BE2C (cell line): ENCODE results near the gene CCDC141.

Experiments used
- DNase-seq: peaks from one replicate; pipeline ENCODE4 v3.0.0-alpha.2; 2020
- H3K27me3 ChIP-seq: fragments of 250-450 bp; sonication (Bioruptor Pico); 2 replicates; pipeline ENCODE4 v1.5.1; 2020; ENCODE audit warnings: mild to moderate bottlenecking
- H3K36me3 ChIP-seq: fragments of 250-450 bp; sonication (Bioruptor Pico); 2 replicates; pipeline ENCODE4 v1.5.1; 2020; ENCODE audit warnings: mild to moderate bottlenecking
- H3K4me1 ChIP-seq: fragments of 250-450 bp; sonication (Bioruptor Pico); 2 replicates; pipeline ENCODE4 v1.5.1; 2020
- H3K4me3 ChIP-seq: 2 replicates; pipeline ENCODE4 v1.5.1; 2011; ENCODE audit warnings: low read depth, low read length
- H3K9me3 ChIP-seq: fragments of 250-450 bp; sonication (Bioruptor Pico); 2 replicates; pipeline ENCODE4 v1.5.1; 2020
- CTCF ChIP-seq: IDR thresholded peaks from 2 replicates; pipeline ENCODE4 v1.5.1; 2012; ENCODE audit warnings: mild to moderate bottlenecking, low read depth, low read length

CCDC141 gene

GRCh38 chr2:178892751-178893625 lies 156.9 kb downstream of the CCDC141 start:
- TF ChIP-seq CTCF: no peak
- no peak for DNase-seq
- Histone ChIP-seq H3K36me3 (no peaks in the 10 kb centered on the region), H3K9me3 (no peaks in the 10 kb centered on the region), H3K27me3 (no peaks in the 10 kb centered on the region), H3K4me1 (no peaks in the 10 kb centered on the region), H3K4me3 (no peak overlapping the region)

- H3K4me1 ChIP-seq: no peaks in the 10 kb centered on the region
- no peaks in the 10 kb centered on the region for H3K9me3 ChIP-seq
- no peaks in the 10 kb centered on the region for H3K27me3 ChIP-seq
- no peaks in the 10 kb centered on the region for H3K36me3 ChIP-seq
- no peak overlapping the region for H3K4me3 ChIP-seq
- no peak for DNase-seq
- TF ChIP-seq CTCF: no peak
Measured at GRCh38 chr2:178891959-178892485, 157.9 kb downstream of the CCDC141 start.

GRCh38 chr2:178891265-178891958 lies 158.5 kb downstream of the CCDC141 start:
- H3K36me3 ChIP-seq: no peaks in the 10 kb centered on the region
- H3K4me3 ChIP-seq: no peak overlapping the region
- no peaks in the 10 kb centered on the region for H3K9me3 ChIP-seq
- no peaks in the 10 kb centered on the region for H3K27me3 ChIP-seq
- TF ChIP-seq CTCF: peak; percentile 75
- H3K4me1 ChIP-seq: no peaks in the 10 kb centered on the region
- DNase-seq: peak; percentile 37

GRCh38 chr2:178886006-178886405 lies 163.9 kb downstream of the CCDC141 start:
- TF ChIP-seq CTCF: no peak
- no peak for DNase-seq

GRCh38 chr2:178884440-178884839 lies 165.5 kb downstream of the CCDC141 start:
- no peaks in the 10 kb centered on the region for H3K4me1 ChIP-seq
- DNase-seq: no peak
- no peaks in the 10 kb centered on the region for H3K9me3 ChIP-seq
- no peaks in the 10 kb centered on the region for H3K27me3 ChIP-seq
- no peaks in the 10 kb centered on the region for H3K36me3 ChIP-seq
- no peak for TF ChIP-seq CTCF
- no peak overlapping the region for H3K4me3 ChIP-seq

More at GRCh38 chr2:178886006-178886405, 163.9 kb downstream of the CCDC141 start:
- H3K36me3 ChIP-seq: no peaks in the 10 kb centered on the region
- H3K9me3 ChIP-seq: no peaks in the 10 kb centered on the region
- no peaks in the 10 kb centered on the region for H3K4me1 ChIP-seq
- no peaks in the 10 kb centered on the region for H3K27me3 ChIP-seq
- H3K4me3 ChIP-seq: no peak overlapping the region
